GM19324 (cell line): Measurements from ENCODE around the gene ABCG2.
"Not testable (repeated sequence)": the region's sequence is repeated elsewhere in the genome, so short reads cannot be mapped to it uniquely, and the experiment has no call there.

Experiments used
- ATAC-seq: cut with Tn5 transposase; IDR thresholded peaks from one replicate; pipeline ENCODE4 v1.9.1; 2021; ENCODE audit warnings: mild to moderate bottlenecking, moderate library complexity; ENCODE audit not compliant: unreplicated experiment, low FRiP score

ABCG2 gene

DNA sequence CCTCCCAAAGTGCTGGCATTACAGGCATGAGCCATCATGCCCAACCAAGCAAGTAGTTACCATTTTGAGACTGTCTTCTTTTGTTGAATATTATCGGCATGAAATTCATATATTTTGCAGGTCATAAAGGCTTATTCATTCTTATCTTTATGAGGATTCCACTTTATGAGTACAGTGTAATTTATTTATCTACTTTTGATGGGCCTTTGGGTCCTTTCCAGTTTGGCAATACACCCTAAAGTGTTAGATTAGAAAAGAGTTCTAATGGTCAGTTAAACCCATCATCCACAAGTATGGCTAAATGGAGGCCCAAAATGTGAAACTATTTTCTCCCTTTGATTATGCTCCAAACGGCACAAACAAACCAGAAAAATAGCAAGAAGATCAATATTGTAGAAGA is 10.9 kb upstream of the ABCG2 start:
- ATAC-seq = no peak

DNA sequence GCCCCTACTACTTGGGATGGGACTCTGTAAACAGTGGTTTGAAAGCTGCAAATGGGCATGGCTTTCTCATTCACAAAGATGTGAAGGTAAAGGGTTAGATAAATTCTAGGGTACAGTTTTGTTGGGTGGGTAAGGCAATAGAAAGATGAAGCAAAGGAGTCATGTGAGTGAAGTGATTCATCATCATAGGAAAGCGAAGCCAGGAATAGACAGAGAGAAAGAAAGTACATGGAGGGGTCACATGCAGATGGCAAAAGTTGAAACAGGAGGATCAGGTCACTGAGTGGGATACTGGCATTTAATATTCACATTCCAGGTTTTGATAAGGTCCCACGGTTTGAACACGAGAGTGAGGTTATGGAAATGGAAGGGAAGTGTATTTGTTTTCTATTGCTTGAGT is 8.2 kb upstream of the ABCG2 start:
- no peak for ATAC-seq

DNA sequence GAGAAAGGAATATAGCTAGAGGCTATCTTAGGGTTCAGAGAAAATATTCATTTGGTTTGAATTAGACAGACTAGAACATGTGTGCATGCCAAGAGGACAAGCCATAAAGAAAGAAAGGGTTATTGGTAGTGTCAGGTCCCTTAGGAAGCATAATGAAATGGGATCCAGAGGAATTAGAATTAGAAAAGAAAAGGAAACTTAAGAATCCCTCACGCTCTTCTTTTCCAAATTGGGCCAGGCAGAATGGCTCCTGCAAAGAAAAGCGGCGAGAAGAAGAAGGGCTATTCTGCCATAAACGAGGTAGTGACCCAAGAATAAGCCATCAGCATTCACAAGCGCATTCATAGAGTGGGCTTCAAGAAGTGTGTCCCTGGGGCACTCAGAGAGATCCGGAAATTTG is 4.9 kb upstream of the ABCG2 start:
- no peak for ATAC-seq

DNA sequence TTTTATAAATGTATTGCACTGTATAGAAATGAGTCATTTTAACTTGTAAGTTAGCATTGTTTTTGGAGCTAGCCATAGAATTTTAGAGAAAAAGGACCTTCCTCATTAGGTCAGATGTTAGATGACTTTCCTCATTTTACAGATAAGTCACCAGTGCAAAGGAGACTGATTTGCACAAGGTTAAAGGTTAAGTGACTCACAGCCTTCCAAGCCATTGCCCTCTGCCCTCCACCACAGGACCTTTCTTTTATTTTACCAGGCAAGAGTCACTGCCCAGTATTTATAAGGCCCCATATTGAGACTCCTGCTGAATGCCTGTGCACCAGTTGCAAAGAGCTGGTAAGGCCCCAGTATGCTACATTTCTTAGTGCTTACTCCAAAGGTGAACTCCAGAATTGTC is 4.2 kb upstream of the ABCG2 start:
- no peak for ATAC-seq

DNA sequence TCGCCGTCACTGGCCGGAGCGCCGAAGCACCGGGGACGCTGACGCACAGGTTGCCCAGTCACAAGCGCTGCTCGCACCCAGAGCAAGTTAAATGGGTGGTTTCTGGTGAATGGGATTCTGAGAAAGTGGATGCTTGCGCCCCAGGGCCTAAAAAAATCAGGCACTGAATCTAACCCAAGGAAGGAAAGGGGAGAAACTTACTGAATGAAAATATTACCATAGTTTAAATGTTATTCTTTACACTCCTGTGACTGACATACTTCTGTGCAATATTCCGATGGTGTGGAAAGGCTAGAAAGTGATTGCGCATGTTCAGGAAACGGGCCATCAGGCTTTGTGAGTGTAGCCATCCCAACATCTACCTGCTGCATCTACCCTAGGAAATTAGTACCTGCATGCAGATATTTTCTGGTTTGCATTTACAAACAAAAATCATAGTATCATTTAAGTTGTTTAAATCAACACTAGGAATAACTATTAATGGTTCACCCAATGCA is 838 bp upstream of the ABCG2 start:
- ATAC-seq = no peak

DNA sequence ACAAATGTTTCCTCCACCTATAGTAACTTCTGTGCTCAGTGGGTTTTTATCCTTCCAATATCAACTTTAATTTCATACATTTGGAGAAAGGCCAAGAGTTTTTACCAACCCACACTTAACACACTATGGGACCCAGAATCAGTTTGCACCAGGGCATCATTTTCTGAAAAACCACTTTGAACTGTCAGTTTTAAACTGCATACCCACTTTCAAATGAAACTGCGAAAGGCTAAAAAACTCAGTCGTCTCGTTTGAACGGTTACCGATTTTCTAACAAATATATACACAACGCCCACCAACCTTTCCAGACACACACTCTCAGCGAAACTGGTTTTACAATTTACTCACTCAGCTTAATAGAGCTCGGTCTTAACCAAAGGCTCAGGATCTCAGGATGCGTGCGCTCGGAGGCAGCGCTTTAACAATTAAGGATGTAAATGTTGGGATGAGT is 376 bp downstream of the ABCG2 start:
- ATAC-seq = peak; percentile 27

DNA sequence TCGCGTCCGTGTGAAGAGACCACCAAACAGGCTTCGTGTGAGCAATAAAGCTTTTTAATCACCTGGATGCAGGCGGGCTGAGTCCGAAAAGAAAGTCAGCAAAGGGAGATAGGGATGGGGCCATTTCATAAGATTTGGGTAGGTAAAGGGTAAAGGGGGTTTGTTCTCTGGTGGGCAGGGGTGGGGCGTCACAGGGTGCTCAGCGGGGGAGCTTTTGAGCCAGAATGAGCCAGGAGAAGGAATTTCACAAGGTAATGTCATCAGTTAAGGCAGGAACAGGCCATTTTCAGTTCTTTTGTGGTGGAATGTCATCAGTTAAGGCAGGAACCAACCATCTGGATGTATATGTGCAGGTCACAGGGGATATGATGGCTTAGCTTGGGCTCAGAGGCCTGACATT is 6.1 kb downstream of the ABCG2 start:
- ATAC-seq = not testable (repeated sequence)

DNA sequence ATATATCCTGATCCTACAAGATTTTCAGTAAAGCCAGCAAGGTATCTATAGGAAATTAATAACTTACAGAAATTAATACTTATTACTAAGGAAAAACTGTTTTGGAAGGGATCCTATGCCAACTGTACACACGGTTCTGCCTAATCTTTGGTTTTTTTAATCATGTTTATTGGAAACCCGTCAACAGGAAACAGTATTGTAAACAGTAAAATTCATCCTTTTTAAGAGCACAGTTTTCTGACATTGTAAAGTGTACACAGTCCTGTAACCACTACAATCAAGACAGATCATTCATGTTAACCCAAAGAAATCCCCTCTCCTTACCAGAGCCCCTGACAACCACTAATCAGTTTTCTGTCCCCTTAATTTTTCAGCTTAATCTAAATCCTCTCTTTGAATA is 9.9 kb downstream of the ABCG2 start:
- ATAC-seq = no peak

DNA sequence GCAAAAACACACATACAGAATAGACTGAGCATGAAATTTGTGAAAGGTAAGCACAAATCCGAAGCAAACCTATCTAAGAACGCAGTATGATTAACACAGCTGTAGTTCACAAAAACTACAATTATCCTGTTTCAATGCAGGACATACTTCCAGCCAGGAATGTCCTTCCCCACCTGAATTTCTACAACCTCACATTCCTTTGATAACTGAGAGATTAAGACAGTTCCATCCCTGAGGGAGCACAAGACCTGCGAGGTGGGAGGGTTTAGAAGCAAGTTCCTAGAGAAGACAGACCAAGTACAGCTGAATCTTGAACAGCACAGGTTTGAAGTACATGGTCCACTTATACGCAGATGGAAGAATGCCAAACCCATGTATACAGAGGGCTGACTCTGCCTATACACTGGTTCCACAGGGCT is 10.6 kb downstream of the ABCG2 start:
- ATAC-seq = no peak

DNA sequence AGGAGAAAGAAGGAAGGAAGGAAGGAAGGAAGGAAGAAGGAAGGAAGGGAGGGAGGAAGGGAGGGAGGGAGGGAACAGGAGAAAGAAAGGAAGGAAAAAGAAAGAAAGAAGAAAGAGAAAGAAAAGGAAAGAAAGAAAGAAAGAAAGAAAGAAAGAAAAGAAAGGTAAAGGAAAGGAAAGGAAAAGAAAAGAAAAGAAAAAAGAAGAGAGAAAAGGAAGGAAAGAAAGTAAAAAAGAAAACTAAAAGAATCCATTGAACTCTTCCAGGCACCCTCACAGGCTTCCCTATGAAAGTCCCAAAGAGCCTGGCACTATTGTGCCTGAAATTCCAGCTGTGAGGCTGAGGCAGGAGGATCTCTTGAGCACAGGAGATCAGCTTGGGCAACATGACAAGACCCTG is 11.5 kb downstream of the ABCG2 start:
- ATAC-seq = no peak

DNA sequence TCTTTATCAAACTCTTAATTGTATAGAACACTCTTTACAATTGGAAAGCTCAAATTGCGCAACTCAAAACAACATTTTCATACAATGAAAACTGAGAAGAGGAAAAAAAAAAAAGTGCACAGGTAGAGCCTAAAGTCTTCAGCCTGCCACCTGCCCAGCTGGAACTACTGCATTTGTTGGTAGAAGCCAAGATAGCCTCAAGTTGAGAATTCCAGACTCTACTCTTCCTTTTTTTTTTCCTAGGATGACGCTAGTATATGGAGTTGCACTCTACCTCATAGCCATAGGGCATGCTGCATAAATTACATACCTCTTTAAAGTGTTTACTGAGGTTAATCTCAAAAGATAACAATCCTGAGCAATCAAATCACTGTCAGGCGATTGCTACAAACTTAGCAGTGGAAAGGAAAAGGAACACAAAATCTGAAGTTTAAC is 13.6 kb downstream of the ABCG2 start:
- no peak for ATAC-seq

DNA sequence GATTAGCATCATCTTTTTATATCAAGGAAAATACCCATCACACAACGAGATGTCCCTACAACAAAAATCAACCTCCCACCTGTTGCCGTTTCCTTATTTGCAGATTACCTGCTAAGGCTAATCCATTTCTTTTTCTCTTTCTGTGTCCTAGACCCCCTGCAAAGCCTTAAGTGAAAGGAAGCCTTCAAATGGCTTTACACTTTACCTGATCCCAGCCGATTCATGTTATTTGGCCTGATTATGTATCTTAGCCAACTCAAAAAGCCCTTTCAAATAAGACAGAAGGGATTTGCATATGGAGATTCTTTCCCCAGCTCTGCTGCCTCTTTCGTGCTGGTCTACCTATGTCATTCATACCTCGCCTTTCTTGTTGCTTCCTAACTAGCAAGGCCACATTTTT is 14.4 kb downstream of the ABCG2 start:
- ATAC-seq = no peak

DNA sequence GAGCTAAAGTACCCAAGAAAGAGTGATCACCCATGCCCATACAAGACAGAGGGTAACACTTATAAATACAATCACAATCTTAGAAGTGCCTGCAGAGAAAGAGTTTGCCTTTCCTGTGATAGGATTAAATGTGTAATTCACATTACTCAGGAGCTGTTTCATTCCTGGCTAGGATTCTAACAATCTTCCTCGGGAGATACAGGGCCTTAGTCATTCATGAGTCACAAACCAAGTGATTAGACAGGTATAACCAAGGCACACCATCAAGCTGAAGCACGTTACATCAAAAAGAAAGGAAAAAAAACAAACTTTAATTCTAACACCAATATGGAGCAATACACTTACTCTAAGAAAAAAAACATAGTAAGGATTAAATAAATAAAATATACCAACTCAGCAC is 14.9 kb downstream of the ABCG2 start:
- no peak for ATAC-seq

DNA sequence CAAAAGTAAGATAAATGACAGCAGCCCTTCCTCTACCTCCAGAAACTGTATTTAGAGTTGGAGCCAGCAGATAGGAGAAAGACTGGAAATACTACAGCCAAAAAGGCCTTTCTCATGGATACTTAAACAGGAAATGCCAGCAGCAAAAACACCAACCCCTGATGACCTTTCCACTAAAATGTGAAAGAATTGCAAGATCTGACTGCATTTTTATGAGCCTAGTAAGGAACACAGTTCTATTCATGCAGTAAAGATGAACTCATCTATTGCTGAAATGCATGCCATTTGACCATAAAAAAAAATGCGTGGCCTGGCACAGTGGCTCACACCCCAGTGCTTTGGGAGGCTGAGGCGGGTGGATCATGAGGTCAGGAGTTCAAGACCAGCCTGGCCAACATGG is 19.9 kb downstream of the ABCG2 start:
- ATAC-seq = no peak

DNA sequence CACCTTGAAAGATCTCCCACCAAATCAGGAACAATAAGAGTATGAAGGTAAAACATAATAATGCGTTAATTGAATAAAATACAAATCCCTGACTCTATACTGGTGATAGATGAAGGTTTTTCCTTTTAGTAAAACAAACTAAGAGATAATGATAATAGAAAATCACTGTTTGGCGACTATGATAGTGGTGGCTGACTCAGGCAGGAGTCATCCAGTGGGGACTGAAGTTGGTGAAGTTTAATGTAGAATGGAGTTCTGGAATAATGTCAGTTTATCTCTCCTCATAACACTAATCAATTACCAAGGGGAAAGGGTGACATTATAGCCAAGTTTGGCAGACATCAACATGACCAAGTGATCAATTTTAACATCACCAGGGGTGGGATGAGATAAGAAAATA is 21.3 kb downstream of the ABCG2 start:
- no peak for ATAC-seq

DNA sequence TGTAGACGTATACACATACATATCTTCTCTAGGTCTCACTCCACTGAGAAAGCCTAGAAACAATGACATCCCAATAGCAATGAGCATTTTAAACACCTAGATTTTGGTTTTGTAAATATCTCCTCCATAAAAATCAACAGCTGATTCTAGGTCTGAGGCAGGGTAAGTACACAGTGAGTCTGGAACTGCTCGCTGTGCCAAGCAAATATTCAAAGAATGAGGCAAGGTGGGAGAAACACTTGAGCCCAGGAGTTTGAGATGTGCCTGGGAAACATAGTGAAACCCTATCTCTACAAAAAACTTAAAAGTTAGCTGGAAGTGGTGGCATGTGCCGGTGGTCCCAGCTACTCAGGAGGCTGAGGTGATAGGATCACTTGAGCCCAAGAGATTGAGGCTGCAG is 22.2 kb downstream of the ABCG2 start:
- ATAC-seq = no peak

DNA sequence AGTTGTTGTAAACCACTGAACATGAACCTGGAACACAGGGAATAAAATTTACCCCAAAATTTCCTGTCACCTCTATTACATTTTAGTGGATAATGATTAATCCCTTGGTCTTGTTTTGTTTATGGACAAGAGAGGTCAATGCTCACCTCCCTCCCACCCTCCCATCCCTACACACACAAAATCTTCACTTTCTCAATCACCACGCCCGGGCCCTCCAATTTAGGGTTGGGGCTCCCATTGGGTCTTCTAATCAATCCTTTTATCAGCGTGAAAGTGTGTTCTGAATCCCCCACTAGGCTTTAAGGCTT is 23.1 kb downstream of the ABCG2 start:
- ATAC-seq = no peak

DNA sequence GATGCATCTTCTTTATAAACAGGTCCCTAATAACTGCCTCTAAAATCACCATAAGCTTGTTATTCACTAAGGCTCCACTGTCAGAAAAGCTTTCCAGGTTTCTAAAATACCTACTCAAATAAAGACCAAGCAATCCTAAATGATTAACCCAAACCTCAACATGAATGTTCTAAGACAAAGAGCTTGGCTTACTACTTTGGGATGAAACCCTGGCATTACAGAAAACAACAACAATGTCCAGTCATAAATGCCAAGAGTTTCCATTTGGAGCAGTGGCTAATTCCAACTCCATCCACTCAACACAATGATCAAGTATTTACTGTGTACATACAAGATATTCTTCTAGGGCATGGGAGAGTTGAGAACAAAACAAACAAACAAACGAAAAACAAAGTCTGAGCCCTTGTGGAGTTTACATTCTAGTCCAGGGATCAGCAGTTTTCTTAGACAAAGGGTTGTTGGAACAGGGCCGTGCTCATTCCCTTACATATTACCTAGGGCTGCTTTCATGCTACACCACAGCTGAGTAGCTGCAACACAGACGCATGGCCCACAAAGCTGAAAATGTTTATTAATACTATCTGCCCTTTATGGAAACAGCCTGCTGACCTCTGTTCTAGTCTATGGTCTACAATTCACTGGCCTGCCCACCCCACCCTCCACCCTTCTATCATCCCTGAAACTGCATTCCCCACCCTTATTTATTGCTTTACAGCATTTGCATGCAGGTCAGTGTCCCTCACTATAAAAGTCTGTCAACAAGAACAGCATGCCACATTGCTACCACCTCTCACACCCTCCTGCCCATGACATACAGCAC is 23.7 kb downstream of the ABCG2 start:
- ATAC-seq = no peak

DNA sequence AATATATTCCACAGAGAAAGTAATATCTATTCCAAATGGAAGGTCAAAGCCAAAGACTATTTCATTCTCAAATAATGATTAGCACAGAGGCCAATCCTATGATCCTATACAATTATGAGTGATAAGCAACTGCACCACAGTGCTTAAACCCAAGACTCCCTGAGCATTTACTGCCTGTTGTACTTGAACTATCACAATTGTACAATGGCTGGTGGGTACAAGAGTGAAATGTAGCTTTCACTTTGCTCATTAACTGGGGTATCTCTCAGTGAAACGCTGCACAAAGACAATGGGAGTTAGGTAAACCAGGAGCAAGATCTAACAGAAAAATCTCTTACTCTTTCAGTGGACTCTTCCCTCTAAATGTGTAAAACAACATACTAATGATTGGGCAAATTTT is 24.3 kb downstream of the ABCG2 start:
- no peak for ATAC-seq

DNA sequence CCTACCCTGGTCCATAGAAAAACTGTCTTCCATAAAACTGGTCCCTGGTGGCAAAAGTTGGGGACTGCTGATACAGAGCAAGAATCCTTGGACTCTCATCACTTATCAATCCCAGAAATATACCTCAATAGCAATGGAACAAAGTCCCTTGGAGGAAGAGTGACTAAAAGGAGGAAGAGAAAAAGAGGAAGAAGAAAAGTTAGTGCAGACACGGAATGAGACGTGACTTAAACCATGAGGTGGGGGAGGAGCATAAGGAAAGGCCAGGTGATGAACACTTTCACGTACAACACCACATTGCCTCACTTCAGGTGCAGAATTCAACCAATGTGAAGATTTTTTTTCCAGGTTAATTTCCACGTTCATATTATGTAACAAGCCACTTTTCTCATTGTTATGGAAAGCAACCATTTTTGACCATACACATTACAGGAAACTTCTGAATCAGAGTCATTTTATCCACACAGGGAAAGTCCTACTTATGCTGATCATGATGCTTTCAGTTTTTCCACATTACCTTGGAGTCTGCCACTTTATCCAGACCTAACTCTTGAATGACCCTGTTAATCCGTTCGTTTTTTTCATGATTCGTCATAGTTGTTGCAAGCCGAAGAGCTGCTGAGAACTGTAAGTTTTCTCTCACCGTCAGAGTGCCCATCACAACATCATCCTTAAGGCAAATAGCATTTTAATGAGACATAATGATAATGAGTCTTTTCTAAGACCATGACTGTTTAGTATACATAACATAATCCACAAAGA is 27.7 kb downstream of the ABCG2 start:
- no peak for ATAC-seq

DNA sequence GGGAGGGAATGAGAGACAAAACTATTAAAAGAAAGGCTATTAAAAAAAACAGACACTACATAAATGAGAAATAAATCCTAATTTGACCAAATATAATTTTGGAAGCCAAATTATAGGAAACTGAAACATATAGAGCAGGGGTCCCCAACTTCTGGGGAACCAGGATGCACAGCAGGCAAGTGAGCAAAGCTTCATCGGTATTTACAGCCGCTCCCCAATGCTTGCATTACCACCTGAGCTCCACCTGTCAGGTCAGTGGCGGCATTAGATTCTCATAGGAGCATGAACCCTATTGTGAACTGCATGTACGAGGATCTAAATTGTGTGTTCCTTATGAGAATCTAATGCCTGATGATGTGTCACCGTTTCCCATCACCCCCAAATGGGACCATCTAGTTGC is 28.4 kb downstream of the ABCG2 start:
- no peak for ATAC-seq

DNA sequence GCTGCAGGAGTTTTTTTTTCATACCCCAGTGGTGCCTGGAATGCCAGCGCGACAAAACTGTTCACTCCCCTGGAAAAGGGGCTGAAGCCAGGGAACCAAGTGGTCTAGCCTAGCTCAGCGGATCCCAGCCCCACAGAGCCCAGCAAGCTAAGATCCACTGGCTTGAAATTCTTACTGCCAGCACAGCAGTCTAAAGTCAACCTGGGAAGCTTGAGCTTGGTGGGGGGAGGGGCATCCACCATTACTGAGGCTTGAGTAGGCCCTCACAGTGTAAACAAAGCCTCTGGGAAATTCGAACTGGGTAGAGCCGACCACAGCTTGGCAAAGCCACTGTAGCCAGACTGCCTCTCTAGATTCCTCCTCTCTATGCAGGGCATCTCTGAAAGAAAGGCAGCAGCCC is 36.2 kb downstream of the ABCG2 start:
- ATAC-seq = not testable (repeated sequence)
